ENCODE results near the gene SUSD5. TPM values are rescaled to one million over a fixed set of nuclear protein-coding genes. Genes with fewer than 3 reads are reported as not detected.
"Not testable (repeated sequence)": the region's sequence is repeated elsewhere in the genome, so short reads cannot be mapped to it uniquely, and the experiment has no call there.

The SUSD5 gene
- total RNA-seq, 2 experiments from 2014 or later: not detected

DNA sequence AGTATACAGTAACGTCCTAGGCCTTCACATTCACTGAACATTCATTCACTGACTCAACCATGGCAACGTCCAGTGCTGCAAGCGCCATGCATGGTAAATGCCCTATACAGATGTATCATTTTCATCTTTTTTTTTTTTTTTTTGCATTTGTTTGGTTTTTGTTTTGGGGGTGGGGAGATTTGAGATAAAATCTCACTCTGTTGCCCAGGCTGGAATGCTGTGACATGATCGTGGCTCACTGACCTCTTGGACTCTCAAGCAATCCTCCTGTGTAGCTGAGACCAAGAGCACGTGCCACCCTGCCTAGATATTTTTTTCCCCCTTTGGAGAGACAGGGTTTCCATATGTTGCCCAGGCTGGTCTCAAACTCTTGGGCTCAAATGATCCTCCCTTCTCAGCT lies 37.4 kb downstream of the SUSD5 start:
- POLR2A ChIA-PET: no interaction called here
- DNase-seq (no peak), ATAC-seq (ENCODE audit: low read depth) (no peak)
- H3K36me3 Mint-ChIP-seq: no peaks in the 10 kb centered on the region
- H3K27ac Mint-ChIP-seq: no peak overlapping the region
- no peaks in the 10 kb centered on the region for H3K9me3 Mint-ChIP-seq
- peaks cover 9% of the 10 kb centered on the region for H3K27me3 Mint-ChIP-seq
- no peaks in the 10 kb centered on the region for H3K4me1 Mint-ChIP-seq
- H3K4me3 Mint-ChIP-seq: no peak overlapping the region

DNA sequence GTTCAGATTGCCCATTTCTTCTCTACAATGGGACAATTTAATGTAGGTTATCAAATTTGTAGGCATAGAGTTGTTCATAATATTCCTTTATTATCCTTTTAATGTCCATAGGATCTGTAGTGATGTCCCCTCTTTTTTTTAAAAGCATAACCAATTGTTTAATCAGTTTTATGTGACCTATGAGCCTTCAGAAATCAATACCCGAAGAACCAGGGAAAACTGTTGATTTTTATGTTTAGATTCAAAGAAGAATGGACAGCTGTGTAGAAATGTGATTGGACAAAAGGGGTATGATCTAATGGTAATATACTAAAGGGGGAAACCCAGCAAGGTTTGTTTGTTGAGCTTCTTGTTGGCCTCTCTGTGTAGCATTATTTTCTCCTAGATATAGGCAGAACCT lies 39.5 kb downstream of the SUSD5 start:
- ATAC-seq (ENCODE audit: low read depth) (no peak), DNase-seq (no peak)
- H3K4me1 Mint-ChIP-seq: no peaks in the 10 kb centered on the region
- H3K9me3 Mint-ChIP-seq: no peaks in the 10 kb centered on the region
- H3K36me3 Mint-ChIP-seq: no peaks in the 10 kb centered on the region
- POLR2A ChIA-PET: no interaction called here
- peaks cover 11% of the 10 kb centered on the region for H3K27me3 Mint-ChIP-seq
- H3K27ac Mint-ChIP-seq: no peak overlapping the region
- H3K4me3 Mint-ChIP-seq: no peak overlapping the region

DNA sequence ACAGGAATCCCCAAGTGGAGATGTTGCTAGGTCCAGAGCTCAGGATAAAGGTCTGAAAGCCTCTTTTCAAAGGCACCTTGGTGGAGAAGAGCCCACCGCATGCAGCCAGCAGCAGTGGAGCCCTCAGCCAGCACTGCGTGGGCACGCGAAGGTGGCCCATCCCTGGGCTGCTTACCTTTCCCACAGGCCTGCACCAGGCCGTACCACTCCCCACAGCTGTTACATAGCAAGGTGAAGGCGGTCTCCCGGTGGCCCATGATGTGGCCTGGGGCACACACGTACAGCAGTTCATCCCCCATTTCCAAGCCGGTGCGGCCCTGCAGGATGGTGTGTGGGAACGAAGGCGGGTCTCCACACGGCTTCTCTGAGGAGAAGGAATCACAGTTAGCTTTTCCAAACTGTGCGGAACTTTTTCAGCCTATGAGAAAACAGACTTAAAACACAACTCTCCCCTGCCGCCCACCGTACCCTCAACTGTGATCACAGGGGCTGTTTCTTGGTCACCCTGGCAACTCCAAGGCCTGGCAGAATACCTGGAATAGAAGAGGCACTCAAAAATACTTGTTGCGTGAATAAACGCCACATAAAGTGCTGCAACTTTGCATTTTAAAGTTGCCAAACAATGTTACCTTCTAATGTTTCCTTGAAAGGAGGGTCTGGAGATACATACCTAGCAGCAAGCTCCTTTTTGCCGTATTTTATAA lies 43.7 kb downstream of the SUSD5 start:
- no peak overlapping the region for H3K4me3 Mint-ChIP-seq
- POLR2A ChIA-PET: no interaction called here
- peaks cover 6% of the 10 kb centered on the region for H3K4me1 Mint-ChIP-seq
- H3K9me3 Mint-ChIP-seq: peaks cover 2% of the 10 kb centered on the region
- peaks cover 9% of the 10 kb centered on the region for H3K27me3 Mint-ChIP-seq
- H3K27ac Mint-ChIP-seq: no peak overlapping the region
- peaks cover 1% of the 10 kb centered on the region for H3K36me3 Mint-ChIP-seq
- DNase-seq: no peak
- ATAC-seq (ENCODE audit: low read depth): no peak

DNA sequence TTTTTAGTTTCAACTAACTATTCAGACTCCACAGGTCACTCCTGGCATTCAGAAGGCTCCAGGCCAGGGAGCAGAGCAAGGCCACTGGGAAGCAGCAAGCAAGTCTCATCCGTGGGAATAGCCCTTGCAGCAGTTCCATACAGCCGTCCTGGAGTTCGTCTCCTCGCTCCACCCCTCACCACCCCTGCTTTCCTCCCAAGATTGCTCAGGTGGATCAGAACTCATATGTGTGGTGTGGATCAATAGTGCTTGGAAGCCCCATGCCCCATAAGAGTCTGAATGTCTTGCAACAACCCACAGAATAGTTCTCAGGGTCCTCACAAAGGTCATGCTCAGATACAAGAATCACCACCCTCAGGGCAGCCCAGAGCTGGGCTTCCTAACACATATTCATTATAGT lies 44.5 kb downstream of the SUSD5 start:
- peaks cover 9% of the 10 kb centered on the region for H3K27me3 Mint-ChIP-seq
- no peak overlapping the region for H3K4me3 Mint-ChIP-seq
- POLR2A ChIA-PET: no interaction called here
- H3K36me3 Mint-ChIP-seq: peaks cover 1% of the 10 kb centered on the region
- no peak overlapping the region for H3K27ac Mint-ChIP-seq
- no peak for ATAC-seq (ENCODE audit: low read depth)
- H3K9me3 Mint-ChIP-seq: peaks cover 2% of the 10 kb centered on the region
- DNase-seq: no peak
- H3K4me1 Mint-ChIP-seq: peaks cover 6% of the 10 kb centered on the region

DNA sequence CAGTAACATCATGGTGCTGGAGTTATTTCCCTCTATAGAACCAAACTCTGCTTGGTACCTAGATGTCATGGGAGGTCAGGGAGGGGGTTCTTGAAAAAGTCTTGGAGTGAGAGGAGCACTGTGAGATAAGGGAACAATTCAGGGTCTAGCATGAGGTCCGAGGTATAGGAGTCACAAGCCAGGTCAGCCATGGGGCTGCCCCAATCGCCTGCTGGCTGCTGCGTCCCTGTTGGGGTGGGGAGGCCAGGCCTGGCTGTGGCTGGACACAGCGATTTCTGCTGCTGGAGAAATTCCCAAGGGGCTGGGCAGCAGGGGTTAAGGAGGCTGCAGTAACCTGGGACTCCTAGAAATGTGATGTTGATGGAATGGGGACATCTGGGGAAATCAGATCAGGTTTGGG lies 44.9 kb downstream of the SUSD5 start:
- ATAC-seq (ENCODE audit: low read depth) (no peak), DNase-seq (no peak)
- Mint-ChIP-seq H3K9me3 (peaks cover 2% of the 10 kb centered on the region), H3K27ac (no peak overlapping the region), H3K27me3 (peaks cover 9% of the 10 kb centered on the region), H3K4me1 (peaks cover 6% of the 10 kb centered on the region), H3K36me3 (peaks cover 1% of the 10 kb centered on the region), H3K4me3 (no peak overlapping the region)
- POLR2A ChIA-PET: no interaction called here

DNA sequence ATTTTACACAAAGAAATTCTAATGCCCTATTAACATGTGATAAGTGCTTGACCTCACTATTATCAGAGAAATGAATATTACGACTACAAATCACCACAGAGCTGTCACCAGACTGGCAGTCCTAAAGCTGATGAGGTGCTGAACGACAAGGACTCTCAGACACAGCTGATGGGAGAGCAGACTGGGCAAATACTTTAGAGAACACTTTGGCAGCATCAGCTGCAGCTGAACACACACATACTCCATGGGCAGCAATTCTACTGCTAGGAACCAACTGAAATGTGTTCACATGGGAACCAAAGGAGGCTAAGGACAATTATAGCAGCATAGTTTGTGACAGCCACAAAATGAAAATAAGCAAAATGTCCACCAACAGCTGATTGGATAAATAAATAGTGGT lies 45.5 kb downstream of the SUSD5 start:
- Mint-ChIP-seq H3K4me3 (no peak overlapping the region), H3K9me3 (peaks cover 2% of the 10 kb centered on the region), H3K27me3 (peaks cover 9% of the 10 kb centered on the region), H3K27ac (no peak overlapping the region), H3K36me3 (peaks cover 1% of the 10 kb centered on the region), H3K4me1 (peaks cover 6% of the 10 kb centered on the region)
- POLR2A ChIA-PET: no interaction called here
- no peak for ATAC-seq (ENCODE audit: low read depth)
- DNase-seq: no peak

DNA sequence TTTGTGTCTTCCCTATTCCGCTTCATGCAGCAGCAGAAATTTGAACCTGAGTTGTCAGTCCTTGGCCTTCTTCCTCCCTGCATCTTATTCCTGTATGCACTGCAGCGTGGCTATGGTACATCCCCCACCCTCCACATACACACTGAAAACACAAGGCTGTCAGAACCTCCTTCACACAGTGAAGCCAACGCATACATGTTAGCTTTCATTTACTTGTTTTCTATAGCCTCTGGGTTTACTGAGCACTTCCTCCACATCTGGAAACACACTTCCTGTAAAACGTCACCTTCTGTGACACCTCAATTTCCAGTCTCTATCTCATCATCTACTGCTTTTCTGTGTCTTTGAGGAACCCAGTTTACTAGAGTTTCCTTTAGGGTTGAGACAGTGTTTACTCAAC lies 47.0 kb downstream of the SUSD5 start:
- POLR2A ChIA-PET: no interaction called here
- peaks cover 2% of the 10 kb centered on the region for H3K9me3 Mint-ChIP-seq
- H3K4me1 Mint-ChIP-seq: peaks cover 8% of the 10 kb centered on the region
- peaks cover 1% of the 10 kb centered on the region for H3K36me3 Mint-ChIP-seq
- H3K4me3 Mint-ChIP-seq: no peak overlapping the region
- ATAC-seq (ENCODE audit: low read depth) (peak; percentile 63), DNase-seq (no peak)
- H3K27ac Mint-ChIP-seq: peak overlapping the region; percentile 74
- peaks cover 7% of the 10 kb centered on the region for H3K27me3 Mint-ChIP-seq

DNA sequence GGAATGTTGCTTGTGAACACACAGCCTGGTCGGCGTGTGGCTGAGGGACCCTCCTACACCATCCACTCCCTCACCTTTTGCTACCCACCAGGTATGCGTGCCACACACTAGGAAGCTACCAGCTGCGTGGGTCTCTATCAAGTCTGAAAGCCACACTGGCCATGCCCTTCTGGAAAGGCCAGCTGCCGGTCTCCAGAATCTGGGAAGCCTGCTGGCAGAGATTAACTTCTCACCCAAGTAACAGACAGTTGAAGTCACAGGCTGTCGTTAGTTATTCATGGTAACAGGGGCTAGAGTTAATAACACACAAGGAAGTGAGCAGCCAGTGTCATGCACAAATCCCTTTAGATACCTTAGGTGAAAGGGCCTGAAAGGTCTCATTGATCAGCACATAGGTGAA lies 48.1 kb downstream of the SUSD5 start:
- Mint-ChIP-seq H3K27me3 (peaks cover 3% of the 10 kb centered on the region), H3K4me1 (peaks cover 8% of the 10 kb centered on the region), H3K27ac (no peak overlapping the region), H3K4me3 (no peak overlapping the region), H3K36me3 (peaks cover 1% of the 10 kb centered on the region), H3K9me3 (peaks cover 2% of the 10 kb centered on the region)
- no peak for ATAC-seq (ENCODE audit: low read depth)
- no peak for DNase-seq
- POLR2A ChIA-PET: no interaction called here

DNA sequence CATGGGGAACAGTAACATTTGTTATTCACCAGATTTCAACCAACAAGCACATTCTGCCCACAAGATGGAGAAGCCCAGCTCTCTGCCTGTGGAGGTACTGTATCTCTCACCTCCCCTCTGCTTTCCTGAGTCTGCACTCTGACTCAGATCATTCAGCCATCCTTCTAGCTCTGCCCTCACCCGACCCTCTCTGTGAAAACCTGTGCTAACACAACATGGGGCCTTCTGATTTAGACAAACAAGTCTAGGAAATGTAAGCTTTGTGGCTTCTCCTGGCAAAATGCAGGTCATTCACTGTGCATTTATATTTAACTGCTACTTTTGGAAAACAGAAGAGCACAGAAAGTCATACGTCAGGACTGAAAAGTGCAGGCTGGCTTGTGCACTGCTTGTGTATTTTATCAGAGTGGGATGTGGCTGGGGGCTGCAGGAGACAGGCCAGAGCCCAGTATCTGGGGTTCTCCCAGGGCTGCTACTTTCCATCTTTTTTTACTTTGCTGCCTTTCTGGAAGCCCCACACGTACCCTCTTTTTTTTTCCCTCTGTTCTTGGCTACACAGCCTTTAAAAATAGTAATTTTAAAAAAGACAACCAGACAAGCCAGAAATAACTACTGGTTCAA lies 50.8 kb downstream of the SUSD5 start:
- H3K9me3 Mint-ChIP-seq: peaks cover 2% of the 10 kb centered on the region
- ATAC-seq (ENCODE audit: low read depth): no peak

DNA sequence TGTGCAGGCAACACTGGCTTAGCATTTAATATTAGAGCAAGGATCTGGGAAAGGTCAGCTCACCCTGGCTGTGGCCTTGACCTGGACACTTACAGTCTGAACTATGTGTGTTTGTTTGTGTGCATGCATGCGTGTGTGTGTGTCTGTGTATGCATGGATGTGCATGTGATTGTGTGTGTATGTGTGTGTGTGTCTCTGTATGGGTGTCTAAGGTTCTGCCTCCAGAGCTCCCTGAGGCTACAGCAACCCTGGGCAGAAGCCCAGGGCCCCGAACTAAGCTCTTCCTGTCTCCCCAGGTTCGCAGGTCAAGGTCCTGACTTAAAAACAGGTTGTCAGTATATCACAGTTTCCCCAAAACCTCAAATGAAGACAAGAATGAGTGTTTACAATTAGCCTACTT lies 51.3 kb downstream of the SUSD5 start:
- H3K4me1 Mint-ChIP-seq: peaks cover 10% of the 10 kb centered on the region
- H3K27ac Mint-ChIP-seq: no peak overlapping the region
- peaks cover 7% of the 10 kb centered on the region for H3K27me3 Mint-ChIP-seq
- POLR2A ChIA-PET: interaction anchor here (0.6 kb wide), 1 partner anchor 93 kb away, joined by 4 read pairs; no protein-coding TSS in a partner anchor
- peaks cover 1% of the 10 kb centered on the region for H3K36me3 Mint-ChIP-seq
- ATAC-seq (ENCODE audit: low read depth) (no peak), DNase-seq (no peak)
- no peak overlapping the region for H3K4me3 Mint-ChIP-seq
- H3K9me3 Mint-ChIP-seq: peaks cover 2% of the 10 kb centered on the region

More for the DNA sequence above, 50.8 kb downstream of the SUSD5 start:
- peaks cover 10% of the 10 kb centered on the region for H3K4me1 Mint-ChIP-seq
- H3K27me3 Mint-ChIP-seq: peaks cover 6% of the 10 kb centered on the region
- peaks cover 1% of the 10 kb centered on the region for H3K36me3 Mint-ChIP-seq
- DNase-seq: no peak
- no peak overlapping the region for H3K4me3 Mint-ChIP-seq
- POLR2A ChIA-PET: no interaction called here
- H3K27ac Mint-ChIP-seq: no peak overlapping the region

DNA sequence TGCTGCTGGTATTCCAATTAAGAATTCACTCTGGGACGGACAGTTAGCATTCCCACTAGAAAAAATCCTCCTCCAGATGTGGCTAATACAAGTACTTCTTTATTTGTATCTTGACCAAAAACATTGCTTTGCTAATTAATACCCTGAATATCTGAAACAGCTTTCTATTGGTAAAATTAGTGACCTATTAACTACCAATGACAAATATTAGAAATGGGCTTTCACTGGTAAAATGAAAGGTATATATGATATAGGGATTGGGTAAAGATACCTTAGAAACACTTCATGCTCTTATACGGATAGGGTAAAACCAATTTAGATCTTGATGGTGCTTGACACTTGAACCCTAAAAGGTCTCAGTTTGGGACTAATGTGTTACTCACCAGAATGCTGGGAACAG lies 52.5 kb downstream of the SUSD5 start:
- Mint-ChIP-seq H3K36me3 (no peaks in the 10 kb centered on the region), H3K9me3 (no peaks in the 10 kb centered on the region), H3K4me3 (no peak overlapping the region), H3K27ac (no peak overlapping the region), H3K27me3 (peaks cover 17% of the 10 kb centered on the region), H3K4me1 (peaks cover 4% of the 10 kb centered on the region)
- POLR2A ChIA-PET: no interaction called here
- ATAC-seq (ENCODE audit: low read depth) (no peak), DNase-seq (no peak)

DNA sequence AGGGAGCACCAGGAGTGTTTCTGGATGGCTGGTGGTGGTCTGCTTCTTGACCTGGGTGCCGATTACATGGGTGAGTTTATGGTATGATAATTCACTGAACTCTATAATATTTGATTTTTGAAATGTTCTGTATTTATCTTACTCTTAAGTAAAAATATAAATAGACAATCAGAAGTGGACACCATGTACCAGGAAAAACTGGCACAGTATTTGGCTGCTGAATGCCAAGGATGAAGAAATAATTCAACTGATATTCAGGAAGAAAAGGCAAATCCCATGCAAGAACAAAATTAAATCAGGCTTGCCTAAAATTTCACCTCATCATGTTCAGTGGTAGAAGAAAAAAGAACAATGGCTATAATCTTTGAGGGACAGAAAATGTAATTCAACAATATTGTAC lies 53.2 kb downstream of the SUSD5 start:
- Mint-ChIP-seq H3K36me3 (no peaks in the 10 kb centered on the region), H3K27ac (no peak overlapping the region), H3K9me3 (no peaks in the 10 kb centered on the region), H3K4me3 (no peak overlapping the region), H3K27me3 (peaks cover 20% of the 10 kb centered on the region), H3K4me1 (peaks cover 4% of the 10 kb centered on the region)
- ATAC-seq (ENCODE audit: low read depth): no peak
- POLR2A ChIA-PET: no interaction called here
- DNase-seq: no peak

DNA sequence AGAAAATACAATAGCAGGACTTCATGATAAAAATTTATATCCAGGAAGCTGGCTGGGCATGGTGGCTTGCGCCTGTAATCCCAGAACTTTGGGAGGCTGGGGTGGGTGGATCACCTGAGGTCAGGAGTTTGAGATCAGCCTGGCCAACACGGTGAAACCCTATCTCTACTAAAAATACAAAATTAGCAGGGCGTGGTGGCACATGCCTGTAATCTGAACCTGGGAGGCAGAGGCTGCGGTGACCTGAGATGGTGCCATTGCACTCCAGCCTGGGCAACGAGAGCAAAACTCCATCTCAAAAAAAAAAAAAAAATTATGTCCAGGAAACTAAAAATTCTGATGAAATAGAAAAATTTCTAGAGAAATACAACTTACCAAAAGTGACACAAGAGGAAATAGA lies 56.0 kb downstream of the SUSD5 start:
- H3K9me3 Mint-ChIP-seq; ATAC-seq (ENCODE audit: low read depth); H3K4me1 Mint-ChIP-seq; POLR2A ChIA-PET; H3K36me3 Mint-ChIP-seq; H3K27ac Mint-ChIP-seq; H3K4me3 Mint-ChIP-seq; DNase-seq: not testable (repeated sequence)
- peaks cover 25% of the 10 kb centered on the region for H3K27me3 Mint-ChIP-seq

DNA sequence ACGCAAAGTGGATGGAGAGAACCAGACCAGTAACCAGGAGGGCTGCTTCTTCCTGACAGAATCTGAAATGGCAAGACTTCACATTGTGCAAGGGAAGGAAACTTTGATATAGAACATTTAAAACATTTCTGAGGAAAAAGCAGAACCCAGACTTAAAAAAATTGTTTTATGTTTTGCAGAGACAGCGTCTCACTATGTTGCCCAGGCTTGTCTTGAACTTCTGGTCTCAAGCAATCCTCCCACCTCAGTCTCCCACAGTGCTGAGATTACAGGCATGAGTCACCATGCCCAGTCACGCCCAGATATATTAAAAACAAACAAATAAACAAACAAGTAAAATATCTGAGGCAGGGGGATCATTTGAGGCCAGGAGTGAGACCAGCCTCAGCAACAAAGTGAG lies 58.6 kb downstream of the SUSD5 start:
- H3K9me3 Mint-ChIP-seq: no peaks in the 10 kb centered on the region
- POLR2A ChIA-PET: no interaction called here
- no peak overlapping the region for H3K27ac Mint-ChIP-seq
- no peak for DNase-seq
- peaks cover 25% of the 10 kb centered on the region for H3K27me3 Mint-ChIP-seq
- H3K36me3 Mint-ChIP-seq: no peaks in the 10 kb centered on the region
- ATAC-seq (ENCODE audit: low read depth): no peak
- no peak overlapping the region for H3K4me3 Mint-ChIP-seq
- H3K4me1 Mint-ChIP-seq: peaks cover 2% of the 10 kb centered on the region

All from activated naive CD8-positive, alpha-beta T cell treated with anti-CD3 and anti-CD28 coated beads, Interleukin-2, amount 10 ng/mL, durations not matched to agents 7 days and 5 days (primary cell).